Forelimb muscle (tissue), 1 donor: ENCODE data around the gene LHX8. TPM values are rescaled to one million over a fixed set of nuclear protein-coding genes. Genes with fewer than 3 reads are reported as not detected.
A peak's percentile ranks its signal among the peaks of the same experiment; 100 is the strongest.
"Not testable (repeated sequence)": the region's sequence is repeated elsewhere in the genome, so short reads cannot be mapped to it uniquely, and the experiment has no call there.

Experiments
- DNase-seq: peaks from one replicate; pipeline ENCODE4 v3.0.0-alpha.2; 2013; ENCODE audit warnings: low read depth
- polyA plus RNA-seq: library from polyadenylated mRNA; unstranded; fragments of 120-200 nt; gene quantifications from one replicate; pipeline ENCODE4 v1.2.1, GENCODE V29; 2013; ENCODE audit not compliant: insufficient read length

LHX8 gene
- polyA plus RNA-seq, 1 donor, result not detected

GRCh38 chr1:75132812-75133619 is 1.2 kb upstream of the LHX8 start:
- DNase-seq, result no peak

- no peak for DNase-seq
Observed at GRCh38 chr1:75134647-75135572, 722 bp downstream of the LHX8 start.

GRCh38 chr1:75135573-75136194 is 1.5 kb downstream of the LHX8 start:
- no peak for DNase-seq

GRCh38 chr1:75136195-75136815 is 2.1 kb downstream of the LHX8 start:
- DNase-seq, result no peak

- DNase-seq, result no peak
Observed at GRCh38 chr1:75136921-75137641, 2.9 kb downstream of the LHX8 start.

GRCh38 chr1:75152092-75152491 is 17.9 kb downstream of the LHX8 start:
- DNase-seq, result no peak

GRCh38 chr1:75159154-75159553 is 25.0 kb downstream of the LHX8 start:
- no peak for DNase-seq

- DNase-seq, result no peak
Observed at GRCh38 chr1:75165264-75165663, 31.1 kb downstream of the LHX8 start.

GRCh38 chr1:75166821-75167220 is 32.6 kb downstream of the LHX8 start:
- no peak for DNase-seq

- no peak for DNase-seq
Observed at GRCh38 chr1:75170011-75170410, 35.8 kb downstream of the LHX8 start.

GRCh38 chr1:75170981-75171380 is 36.8 kb downstream of the LHX8 start:
- DNase-seq, result no peak

- no peak for DNase-seq
Observed at GRCh38 chr1:75171876-75172275, 37.7 kb downstream of the LHX8 start.

- peak; percentile 47 for DNase-seq
Observed at GRCh38 chr1:75172556-75172955, 38.4 kb downstream of the LHX8 start.

GRCh38 chr1:75174031-75174760 is 40.0 kb downstream of the LHX8 start:
- no peak for DNase-seq

- DNase-seq, result not testable (repeated sequence)
Observed at GRCh38 chr1:75181214-75181955, 47.2 kb downstream of the LHX8 start.

GRCh38 chr1:75188892-75189291 is 54.7 kb downstream of the LHX8 start:
- no peak for DNase-seq

- DNase-seq, result no peak
Observed at GRCh38 chr1:75198163-75198562, 64.0 kb downstream of the LHX8 start.

- DNase-seq, result no peak
Observed at GRCh38 chr1:75198761-75199160, 64.6 kb downstream of the LHX8 start.

- no peak for DNase-seq
Observed at GRCh38 chr1:75202751-75203150, 68.6 kb downstream of the LHX8 start.
